RWPE1 (cell line): ENCODE data around the gene TBC1D4.

ENCODE experiments used
- CTCF ChIA-PET: fragments of 350-600 bp; sonication (Branson Sonifier 250); formaldehyde crosslinking; extraction: SDS; loops from one replicate; lab custom pipeline; 2021; lab: Yijun Ruan, JAX
- POLR2A ChIA-PET: fragments of 400-600 bp; formaldehyde crosslinking; extraction: SDS; loops from one replicate; lab custom pipeline; 2020; ENCODE audit warnings: antibody characterized with exemption; ENCODE audit not compliant: low non-redundant PET; lab: Yijun Ruan, JAX
- DNase-seq: peaks from one replicate; pipeline ENCODE4 v3.0.0; 2012; ENCODE audit warnings: low spot score
- H3K27ac ChIP-seq: fragments of 450-650 bp; 2 replicates; pipeline ENCODE4 v1.5.1; 2017
- CTCF ChIP-seq: fragments of 450-650 bp; conservative IDR thresholded peaks from 2 replicates; pipeline ENCODE4 v1.5.1; 2017; ENCODE audit warnings: low read depth, mild to moderate bottlenecking

The TBC1D4 gene

DNA sequence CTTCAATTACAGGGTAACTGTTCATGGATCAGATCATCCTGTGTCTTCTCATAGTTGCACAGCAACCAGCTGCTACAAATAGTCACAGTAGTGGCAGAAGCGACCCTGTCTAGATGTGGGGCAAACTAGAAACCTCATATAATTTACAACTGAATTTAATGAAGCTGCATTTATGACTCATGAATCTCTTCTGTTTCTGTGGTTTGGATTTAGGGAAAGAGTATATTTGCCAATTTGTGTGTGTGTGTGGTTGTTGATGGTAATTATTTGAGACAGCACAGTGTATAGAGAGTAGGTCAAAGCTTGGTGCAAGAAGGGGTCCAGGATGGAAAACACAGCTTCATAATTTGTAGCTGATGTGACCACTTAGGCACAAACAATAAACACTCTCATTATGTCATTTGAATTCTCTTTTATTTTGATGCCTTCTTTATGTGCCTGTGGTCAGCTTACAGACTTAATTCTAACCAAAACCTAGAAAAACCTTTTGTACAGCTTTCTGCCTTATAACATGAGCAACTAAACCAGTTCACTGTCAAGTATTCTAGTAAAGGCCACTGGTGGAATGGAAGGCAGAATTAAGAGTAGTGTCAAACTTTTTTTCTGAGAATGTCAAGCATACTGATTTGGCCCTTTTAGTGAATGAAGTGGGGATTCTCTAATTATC lies 218.1 kb downstream of the TBC1D4 start:
- POLR2A ChIA-PET: no interaction called here
- CTCF ChIA-PET: no interaction called here
- no peak for TF ChIP-seq CTCF
- no peak overlapping the region for H3K27ac ChIP-seq
- no peak for DNase-seq

DNA sequence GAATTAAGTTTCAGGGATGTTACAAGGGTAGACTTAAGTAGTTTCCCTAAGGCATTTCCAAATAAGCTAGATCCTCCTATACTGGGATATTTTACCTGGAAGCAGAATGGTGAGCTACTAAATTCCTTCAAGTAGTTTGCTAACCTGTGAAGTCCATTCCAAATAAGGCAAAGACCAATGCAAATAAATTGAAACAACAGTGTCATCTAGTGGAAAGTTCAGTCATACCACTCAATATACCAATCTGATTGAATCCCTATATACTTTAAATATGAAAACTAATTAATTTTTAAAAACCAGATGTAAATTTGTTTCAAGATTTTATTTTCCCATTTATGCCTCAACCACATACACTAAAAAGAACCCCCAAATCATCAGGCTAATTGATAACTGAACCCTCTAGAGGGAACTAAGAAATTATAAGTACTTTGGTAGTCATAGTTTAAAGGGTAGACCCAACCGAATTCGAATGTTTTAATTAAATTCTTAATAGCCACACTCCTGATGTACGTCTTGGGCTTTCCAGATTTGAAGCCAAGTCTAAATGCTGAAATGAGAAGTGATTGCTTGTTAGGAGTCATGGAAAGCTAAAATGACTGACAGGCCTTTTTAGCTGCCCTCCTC lies 223.7 kb downstream of the TBC1D4 start:
- TF ChIP-seq CTCF: peak; percentile 80
- no peak overlapping the region for H3K27ac ChIP-seq
- DNase-seq: peak; percentile 13
- POLR2A ChIA-PET: no interaction called here
- CTCF ChIA-PET: interaction anchor here (0.5 to 0.7 kb wide), 2 partner anchors 801 to 1377 kb away, joined by 3 read pairs; no protein-coding TSS in a partner anchor

DNA sequence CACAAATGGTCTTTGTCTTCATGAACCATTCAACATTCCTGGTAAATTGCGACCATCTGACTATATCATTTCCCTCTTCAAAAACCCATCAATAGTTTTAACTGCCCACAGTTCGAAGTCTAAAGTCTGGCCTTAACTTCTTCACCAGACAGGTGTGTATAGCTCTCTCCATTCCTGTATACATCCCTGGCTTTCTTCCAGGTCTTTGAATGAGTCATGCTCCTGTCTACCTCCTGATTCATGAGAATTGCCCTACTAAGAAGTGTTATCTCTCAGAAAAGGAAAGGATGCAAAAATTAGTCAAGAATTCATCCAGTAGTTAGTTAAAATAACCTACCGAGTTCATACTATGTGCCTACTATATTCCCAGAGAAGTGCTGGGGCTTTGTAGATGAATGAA lies 225.0 kb downstream of the TBC1D4 start:
- DNase-seq: peak; percentile 22
- ChIA-PET CTCF (no interaction called here), POLR2A (no interaction called here)
- no peak for TF ChIP-seq CTCF
- no peak overlapping the region for H3K27ac ChIP-seq

DNA sequence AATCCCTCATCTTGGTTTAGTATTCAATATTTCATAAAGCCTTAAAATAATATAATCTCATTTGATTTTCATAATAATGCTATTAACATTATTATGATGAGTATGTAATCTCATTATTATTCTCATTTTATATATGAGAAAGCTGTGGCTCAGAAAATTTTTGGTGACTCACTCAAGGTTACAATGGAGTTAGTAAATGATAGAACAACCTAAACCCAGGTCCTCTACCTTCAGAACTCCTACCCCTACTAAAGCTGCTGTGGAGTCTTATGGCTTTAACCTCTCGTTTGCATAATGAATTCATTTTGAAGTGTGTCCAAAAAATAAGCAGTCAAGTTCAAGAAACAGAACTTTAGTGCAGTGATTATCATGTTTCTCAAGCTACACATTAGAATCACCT lies 226.3 kb downstream of the TBC1D4 start:
- DNase-seq: no peak
- CTCF ChIA-PET: interaction anchor here (0.8 kb wide), 1 partner anchor 36 kb away, joined by 4 read pairs; no protein-coding TSS in a partner anchor
- no peak overlapping the region for H3K27ac ChIP-seq
- POLR2A ChIA-PET: interaction anchor here (0.6 kb wide), 1 partner anchor 1114 kb away, joined by 3 read pairs; no protein-coding TSS in a partner anchor
- TF ChIP-seq CTCF: no peak

DNA sequence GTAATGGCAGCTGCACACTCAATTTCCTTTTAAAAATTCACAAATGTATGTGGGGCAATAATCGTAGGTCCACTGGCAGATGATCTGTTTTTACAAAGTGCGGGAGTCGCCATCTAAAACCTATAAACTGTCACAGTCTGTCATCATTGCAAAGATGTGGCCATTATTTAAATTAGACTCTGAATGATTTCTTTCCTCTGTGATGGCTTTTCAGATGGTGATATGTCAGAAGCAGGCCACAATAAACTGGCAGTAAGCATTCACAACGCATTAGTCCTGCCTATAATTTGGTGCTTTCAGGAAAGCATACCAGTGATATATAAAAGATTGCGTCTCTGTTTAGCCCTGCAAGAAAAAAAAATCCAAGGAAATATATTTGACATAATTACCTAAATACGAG lies 226.8 kb downstream of the TBC1D4 start:
- POLR2A ChIA-PET: no interaction called here
- CTCF ChIA-PET: interaction anchor here (0.6 kb wide), 1 partner anchor 1834 kb away, joined by 3 read pairs; no protein-coding TSS in a partner anchor
- TF ChIP-seq CTCF: no peak

GRCh38 chr13:75251188-75251587 lies 230.8 kb downstream of the TBC1D4 start:
- DNase-seq: no peak
- CTCF ChIA-PET: no interaction called here
- TF ChIP-seq CTCF: no peak
- H3K27ac ChIP-seq: no peak overlapping the region
- POLR2A ChIA-PET: no interaction called here

More for the DNA sequence above, 226.8 kb downstream of the TBC1D4 start:
- DNase-seq: no peak
- no peak overlapping the region for H3K27ac ChIP-seq
